Measurements from ENCODE around the gene CDH12. TPM values are rescaled to one million over a fixed set of nuclear protein-coding genes. Genes with fewer than 3 reads are reported as not detected.

The CDH12 gene
- total RNA-seq, 4 donors from 2014 or later, result not detected

DNA sequence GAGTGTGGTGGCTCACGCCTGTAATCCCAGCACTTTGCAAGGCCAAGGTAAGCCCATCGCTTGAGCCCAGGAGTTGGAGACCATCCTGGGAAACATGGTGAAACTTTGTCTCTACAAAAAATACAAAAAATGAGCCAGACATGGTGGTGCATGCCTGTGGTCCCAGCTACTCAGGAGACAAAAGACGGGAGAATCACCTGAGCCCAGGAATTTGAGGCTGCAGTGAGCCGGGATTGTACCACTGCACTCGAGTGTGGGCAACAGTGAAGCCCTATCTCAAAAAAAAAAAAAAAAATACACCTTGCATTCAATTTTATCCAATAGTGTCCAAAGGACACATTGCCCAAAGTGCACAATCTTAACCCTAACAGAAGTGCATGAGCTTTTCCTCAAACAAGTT is 372.8 kb downstream of the CDH12 start:
- TF ChIP-seq POLR2A (IDR thresholded peaks at IDR 0.05), result no peak
- TF ChIP-seq, protein P1, sequence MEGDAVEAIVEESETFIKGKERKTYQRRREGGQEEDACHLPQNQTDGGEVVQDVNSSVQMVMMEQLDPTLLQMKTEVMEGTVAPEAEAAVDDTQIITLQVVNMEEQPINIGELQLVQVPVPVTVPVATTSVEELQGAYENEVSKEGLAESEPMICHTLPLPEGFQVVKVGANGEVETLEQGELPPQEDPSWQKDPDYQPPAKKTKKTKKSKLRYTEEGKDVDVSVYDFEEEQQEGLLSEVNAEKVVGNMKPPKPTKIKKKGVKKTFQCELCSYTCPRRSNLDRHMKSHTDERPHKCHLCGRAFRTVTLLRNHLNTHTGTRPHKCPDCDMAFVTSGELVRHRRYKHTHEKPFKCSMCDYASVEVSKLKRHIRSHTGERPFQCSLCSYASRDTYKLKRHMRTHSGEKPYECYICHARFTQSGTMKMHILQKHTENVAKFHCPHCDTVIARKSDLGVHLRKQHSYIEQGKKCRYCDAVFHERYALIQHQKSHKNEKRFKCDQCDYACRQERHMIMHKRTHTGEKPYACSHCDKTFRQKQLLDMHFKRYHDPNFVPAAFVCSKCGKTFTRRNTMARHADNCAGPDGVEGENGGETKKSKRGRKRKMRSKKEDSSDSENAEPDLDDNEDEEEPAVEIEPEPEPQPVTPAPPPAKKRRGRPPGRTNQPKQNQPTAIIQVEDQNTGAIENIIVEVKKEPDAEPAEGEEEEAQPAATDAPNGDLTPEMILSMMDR (IDR thresholded peaks at IDR 0.05), result no peak
- Histone ChIP-seq H3K27ac (no peak overlapping the region), H3K27me3 (no peaks in the 10 kb centered on the region), H3K4me1 (no peaks in the 10 kb centered on the region), H3K9me3 (no peaks in the 10 kb centered on the region), H3K36me3 (no peaks in the 10 kb centered on the region), H3K4me3 (replicated peaks in 1 of 3) (no peak overlapping the region)
- WGBS, 2 donors, result 65 to 70% methylated on average over 5 of the region's 5 CpGs
- DNase-seq, result no peak
- intact Hi-C loops (cut with DNase I), result no loop called here

DNA sequence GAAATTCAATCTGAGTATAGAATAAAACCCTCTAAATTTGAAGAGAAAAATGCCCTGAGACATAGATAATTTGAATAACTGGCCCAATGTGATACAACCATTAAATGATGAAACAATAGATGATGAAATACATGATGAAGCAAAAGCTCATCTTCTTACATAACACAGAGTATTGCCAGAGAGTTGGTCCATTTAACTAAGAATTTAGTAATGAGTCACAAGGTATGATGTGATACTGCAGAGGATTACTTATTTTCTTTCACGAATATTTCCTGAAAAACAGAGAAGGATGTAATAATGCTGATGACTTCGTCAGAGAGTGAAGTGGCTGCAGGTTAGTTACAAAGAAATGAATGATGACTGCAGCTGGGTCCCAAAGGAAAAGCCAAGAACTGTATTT is 379.3 kb downstream of the CDH12 start:
- Histone ChIP-seq H3K27me3 (no peaks in the 10 kb centered on the region), H3K4me3 (replicated peaks in 1 of 3) (no peak overlapping the region), H3K4me1 (no peaks in the 10 kb centered on the region), H3K9me3 (no peaks in the 10 kb centered on the region), H3K36me3 (no peaks in the 10 kb centered on the region), H3K27ac (no peak overlapping the region)
- WGBS, 2 donors, result 73 to 89% methylated on average over 2 of the region's 2 CpGs
- intact Hi-C loops (cut with DNase I), result no loop called here
- no peak for TF ChIP-seq POLR2A (IDR thresholded peaks at IDR 0.05)
- TF ChIP-seq, protein P1 (IDR thresholded peaks at IDR 0.05), result no peak
- no peak for DNase-seq

DNA sequence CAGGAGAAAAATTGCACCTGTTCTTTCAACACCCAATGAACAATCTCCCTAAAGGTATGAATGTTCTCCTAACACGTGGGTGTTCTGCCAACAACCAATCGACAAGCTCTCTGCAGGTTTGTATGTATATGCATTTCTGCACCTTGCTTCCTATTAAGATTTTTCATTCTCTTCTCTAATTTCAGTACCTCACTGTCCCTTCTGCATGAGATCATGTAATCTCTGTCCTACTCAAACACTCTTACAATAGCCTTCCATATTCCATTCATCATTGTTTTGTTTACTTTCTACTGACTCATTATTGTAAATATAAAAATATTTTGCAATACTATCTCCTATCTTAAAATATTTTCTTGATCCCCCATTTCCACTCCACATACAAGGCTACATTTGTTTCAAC is 382.0 kb downstream of the CDH12 start:
- no peak for DNase-seq
- 68 to 72% methylated on average over 2 of the region's 2 CpGs for WGBS, 2 donors
- Histone ChIP-seq H3K4me3 (replicated peaks in 1 of 3) (no peak overlapping the region), H3K36me3 (no peaks in the 10 kb centered on the region), H3K9me3 (no peaks in the 10 kb centered on the region), H3K4me1 (no peaks in the 10 kb centered on the region), H3K27ac (no peak overlapping the region), H3K27me3 (no peaks in the 10 kb centered on the region)
- TF ChIP-seq POLR2A (IDR thresholded peaks at IDR 0.05), result no peak
- TF ChIP-seq, protein P1 (IDR thresholded peaks at IDR 0.05), result no peak
- intact Hi-C loops (cut with DNase I), result no loop called here

DNA sequence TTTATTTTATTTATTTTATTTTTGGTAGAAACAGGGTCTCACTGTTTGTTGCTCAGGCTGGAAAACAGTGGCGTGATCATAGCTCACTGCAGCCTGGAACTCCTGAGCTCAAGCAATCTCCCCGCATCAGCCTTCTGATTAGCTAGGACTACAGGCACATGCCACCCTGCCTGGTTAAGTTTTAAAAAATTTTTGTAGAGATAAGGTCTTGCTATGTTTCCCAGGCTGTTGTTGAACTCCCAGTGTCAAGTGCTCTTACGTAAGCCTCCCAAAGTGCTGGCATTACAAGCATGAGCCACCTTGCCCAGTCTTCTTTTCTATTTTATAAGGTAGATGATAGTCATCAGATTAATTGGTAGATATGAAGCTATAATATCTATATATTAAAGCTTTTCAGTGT is 382.7 kb downstream of the CDH12 start:
- WGBS, 2 donors, result 83 to 86% methylated on average over 3 of the region's 3 CpGs
- no peak for TF ChIP-seq POLR2A (IDR thresholded peaks at IDR 0.05)
- TF ChIP-seq, protein P1 (IDR thresholded peaks at IDR 0.05), result no peak
- Histone ChIP-seq H3K27ac (no peak overlapping the region), H3K4me1 (no peaks in the 10 kb centered on the region), H3K4me3 (replicated peaks in 1 of 3) (no peak overlapping the region), H3K9me3 (no peaks in the 10 kb centered on the region), H3K36me3 (no peaks in the 10 kb centered on the region), H3K27me3 (no peaks in the 10 kb centered on the region)
- no peak for DNase-seq
- intact Hi-C loops (cut with DNase I), result no loop called here

DNA sequence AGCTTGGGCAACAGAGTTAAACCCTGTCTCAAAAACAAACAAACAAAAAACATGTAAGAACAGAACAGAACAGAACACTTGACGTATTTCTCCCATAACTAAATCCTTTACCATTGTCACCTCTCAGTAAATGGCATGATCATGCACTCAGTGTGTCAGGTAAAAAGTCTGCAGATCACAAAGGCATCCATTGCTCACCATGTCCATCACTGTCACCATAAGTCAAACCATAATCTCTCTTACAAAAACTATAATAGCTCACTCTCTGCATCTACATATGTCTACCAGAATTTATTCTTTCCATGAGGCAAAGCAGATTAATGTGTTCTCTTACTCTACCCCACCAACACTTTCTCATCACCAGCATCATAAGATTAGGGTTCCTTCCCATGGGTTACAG is 387.5 kb downstream of the CDH12 start:
- TF ChIP-seq, protein P1 (IDR thresholded peaks at IDR 0.05), result no peak
- TF ChIP-seq POLR2A (IDR thresholded peaks at IDR 0.05), result no peak
- Histone ChIP-seq H3K27me3 (no peaks in the 10 kb centered on the region), H3K4me1 (no peaks in the 10 kb centered on the region), H3K9me3 (no peaks in the 10 kb centered on the region), H3K36me3 (no peaks in the 10 kb centered on the region), H3K4me3 (replicated peaks in 1 of 3) (no peak overlapping the region), H3K27ac (no peak overlapping the region)
- intact Hi-C loops (cut with DNase I), result no loop called here
- DNase-seq, result no peak
- 79 to 81% methylated on average over 1 of the region's 1 CpG for WGBS, 2 donors

All from thyroid gland (tissue), 4 donors.